Erythroblast (primary cell): ENCODE data around the gene KLHDC8A.

Source experiments
- GATA1 ChIP-seq: IDR thresholded peaks from 2 replicates; pipeline ENCODE4 v1.6.1; 2011; ENCODE audit warnings: low read depth, mild to moderate bottlenecking, control low read depth, low read length, moderate library complexity
- POLR2A ChIP-seq: IDR thresholded peaks from 2 replicates; pipeline ENCODE4 v1.6.1; 2011; ENCODE audit warnings: mild to moderate bottlenecking, low read length

- TF ChIP-seq POLR2A (no peak), GATA1 (no peak)
Observed at GRCh38 chr1:205375835-205376545, 19.3 kb upstream of the KLHDC8A start.
